Lower leg skin (tissue), 3 donors: ENCODE data around the gene POLR2L.

Experiments
- CTCF ChIP-seq, 3 donors: fragments of 450-650 bp; IDR thresholded peaks; one replicate each; pipeline ENCODE4 v1.5.1; 2016; ENCODE audit warnings: antibody characterized with exemption in 3 of 3, mild to moderate bottlenecking in 3 of 3, moderate library complexity in 2 of 3
- POLR2A ChIP-seq, 2 donors: fragments of 450-650 bp; IDR thresholded peaks; one replicate each; pipeline ENCODE4 v1.6.1; 2016 to 2017; ENCODE audit warnings: antibody characterized with exemption in 2 of 2, mild to moderate bottlenecking in 1 of 2, moderate library complexity in 1 of 2

- TF ChIP-seq POLR2A (IDR thresholded peaks at IDR 0.05), result no peak
- TF ChIP-seq CTCF (IDR thresholded peaks at IDR 0.05), result no peak
These were observed 26.5 kb upstream of the POLR2L start for GRCh38 chr11:868802-869201.
